ENCODE measurements around the gene GNAI2.
A peak's percentile ranks its signal among the peaks of the same experiment; 100 is the strongest.

GNAI2 gene

DNA sequence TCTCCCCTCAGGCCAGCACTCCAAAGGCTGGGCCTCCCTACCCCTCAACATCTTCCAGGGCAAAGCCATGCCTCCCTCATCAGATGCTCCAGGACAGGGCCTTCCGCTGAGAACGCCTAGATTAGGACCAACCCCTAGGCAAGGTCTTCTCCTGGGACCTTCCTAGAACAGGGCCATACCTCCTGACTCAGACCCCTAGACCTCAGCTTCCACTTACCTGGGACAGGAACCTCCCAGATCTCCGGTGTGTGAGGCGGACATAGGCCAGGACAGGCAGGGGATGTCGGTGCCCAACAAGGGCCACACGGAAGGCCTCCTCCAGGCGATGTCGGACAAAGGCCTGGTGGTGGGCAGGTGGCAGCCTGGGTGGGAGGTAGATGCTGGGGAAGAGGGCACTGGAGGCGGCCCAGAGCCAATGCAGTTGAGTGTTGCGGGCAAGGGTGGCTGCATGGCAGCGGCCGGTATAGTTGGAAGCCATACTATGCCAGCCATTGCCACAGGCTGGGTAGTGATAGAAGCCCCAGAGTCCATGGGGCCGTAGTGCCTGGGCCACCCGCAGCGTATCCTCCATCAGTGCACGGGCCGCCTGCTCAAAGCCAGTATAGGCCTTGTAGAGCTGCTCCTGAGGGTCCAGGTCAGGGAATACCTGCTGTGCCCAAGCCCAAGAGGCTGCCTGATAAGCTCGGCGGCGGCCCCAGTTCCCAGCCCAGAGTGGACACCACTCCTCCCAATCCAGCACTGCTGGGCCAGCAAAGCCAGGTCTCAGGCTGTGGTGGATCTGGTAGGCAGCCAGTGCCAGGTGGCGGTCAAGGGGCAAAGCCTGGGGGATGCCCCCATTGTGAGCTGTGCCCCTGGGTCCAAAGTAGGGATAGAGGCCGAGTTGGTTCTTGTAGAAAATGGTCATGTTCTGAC lies 58.7 kb downstream of the GNAI2 start:
- Histone ChIP-seq H3K4me1 (ENCODE audit: insufficient read depth, low read length) (peaks cover 1% of the 10 kb centered on the region; the same call in 1 of the 2 replicates), H3K9ac (ENCODE audit: low read depth, low read length) (no peak overlapping the region), H3K4me3 (ENCODE audit: low read length) (no peak overlapping the region), H3K9me3 (ENCODE audit: insufficient read depth, low read depth, low read length) (no peaks in the 10 kb centered on the region), H3K36me3 (ENCODE audit: insufficient read depth, low read length) (peaks cover 10% of the 10 kb centered on the region), H3K27ac (ENCODE audit: low read depth, low read length) (no peak overlapping the region), H3K27me3 (ENCODE audit: insufficient read depth, low read length) (no peaks in the 10 kb centered on the region)
- 94% methylated on average over 22 of the region's 22 CpGs for WGBS

DNA sequence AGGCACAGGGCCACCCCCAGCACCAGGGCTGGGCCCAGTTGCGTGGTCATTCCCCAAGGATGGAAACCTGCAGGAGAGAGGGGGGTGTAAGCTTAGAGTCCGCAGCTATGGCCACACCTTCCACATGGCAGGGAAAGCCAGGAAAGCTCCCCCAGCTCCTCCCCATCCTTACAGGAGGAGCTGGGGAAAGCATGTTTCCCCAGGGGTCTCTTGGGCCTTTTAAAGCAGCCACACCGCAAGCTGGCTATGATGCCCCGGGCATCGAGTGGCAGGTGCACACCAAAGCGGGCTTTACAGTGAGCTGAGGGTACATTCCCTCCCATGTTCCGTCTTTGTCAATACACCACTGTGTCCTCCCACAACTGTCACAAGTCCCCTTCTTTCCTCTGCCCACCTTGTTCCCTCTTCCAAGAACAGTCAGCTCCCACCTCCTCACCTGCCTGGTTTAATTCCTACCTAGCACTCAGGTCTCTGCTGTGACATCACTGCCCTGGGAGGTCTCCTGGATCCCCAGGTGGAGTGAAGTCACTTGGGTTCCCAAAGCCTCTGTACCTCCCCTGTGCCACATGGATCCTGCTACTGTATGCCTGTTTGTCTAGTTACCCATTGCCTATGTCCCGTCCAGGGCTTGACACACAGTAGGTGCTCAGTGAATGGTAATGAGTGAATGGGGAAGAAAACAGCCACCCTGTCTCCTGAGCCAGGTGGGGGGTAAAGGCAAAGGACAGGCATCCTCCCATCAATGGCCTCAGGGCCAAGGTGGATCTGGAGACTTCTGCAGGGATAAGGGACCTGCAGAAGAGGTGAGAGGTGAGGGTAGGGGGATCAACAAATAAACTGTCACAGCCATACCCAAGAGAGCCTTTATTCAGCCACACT lies 59.8 kb downstream of the GNAI2 start:
- Histone ChIP-seq H3K4me3 (ENCODE audit: low read length) (no peak overlapping the region), H3K27me3 (ENCODE audit: insufficient read depth, low read length) (no peaks in the 10 kb centered on the region), H3K9me3 (ENCODE audit: insufficient read depth, low read depth, low read length) (no peaks in the 10 kb centered on the region), H3K9ac (ENCODE audit: low read depth, low read length) (no peak overlapping the region), H3K4me1 (ENCODE audit: insufficient read depth, low read length) (peaks cover 5% of the 10 kb centered on the region; the same call in 1 of the 2 replicates), H3K27ac (ENCODE audit: low read depth, low read length) (no peak overlapping the region), H3K36me3 (ENCODE audit: insufficient read depth, low read length) (no peaks in the 10 kb centered on the region)
- 92% methylated on average over 8 of the region's 8 CpGs for WGBS

DNA sequence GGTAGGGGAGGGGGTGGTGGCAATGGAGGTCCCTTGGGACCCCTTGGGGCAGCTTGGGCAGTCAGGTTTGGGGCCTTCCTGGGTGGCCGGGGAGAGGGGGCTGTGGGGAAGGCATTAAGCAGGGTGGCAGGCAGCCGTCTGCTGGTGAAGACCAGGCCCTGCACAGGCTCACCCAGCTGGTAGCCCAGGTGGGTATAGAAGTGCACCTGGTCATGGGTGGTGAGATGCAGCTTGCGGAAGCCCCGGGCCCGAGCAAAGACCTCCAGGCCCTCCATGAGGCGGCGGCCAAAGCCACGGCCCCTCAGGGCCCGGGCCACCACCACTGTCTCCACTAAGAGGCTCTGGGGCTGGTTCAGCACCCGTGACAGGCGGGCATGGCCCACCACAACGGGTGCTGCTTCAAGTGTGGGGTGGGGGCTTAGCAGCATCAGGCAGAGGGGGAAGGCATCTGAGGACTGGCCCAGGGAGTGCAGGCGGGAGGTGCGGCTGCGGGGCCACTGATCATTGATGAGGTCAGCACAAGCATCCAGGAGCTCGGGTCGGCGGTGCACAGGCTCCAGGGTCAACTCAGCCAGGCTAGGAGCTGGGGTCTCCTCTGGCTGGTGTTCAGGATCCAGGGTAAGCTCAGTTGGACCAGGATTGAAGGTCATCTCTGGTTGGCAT lies 60.8 kb downstream of the GNAI2 start:
- no peaks in the 10 kb centered on the region for H3K27me3 ChIP-seq (ENCODE audit: insufficient read depth, low read length)
- no peak overlapping the region for H3K9ac ChIP-seq (ENCODE audit: low read depth, low read length)
- H3K4me3 ChIP-seq (ENCODE audit: low read length): no peak overlapping the region
- H3K9me3 ChIP-seq (ENCODE audit: insufficient read depth, low read depth, low read length): no peaks in the 10 kb centered on the region
- peaks cover 5% of the 10 kb centered on the region; the same call in 1 of the 2 replicates for H3K4me1 ChIP-seq (ENCODE audit: insufficient read depth, low read length)
- no peak overlapping the region for H3K27ac ChIP-seq (ENCODE audit: low read depth, low read length)
- H3K36me3 ChIP-seq (ENCODE audit: insufficient read depth, low read length): no peaks in the 10 kb centered on the region
- WGBS: 93% methylated on average over 18 of the region's 18 CpGs

DNA sequence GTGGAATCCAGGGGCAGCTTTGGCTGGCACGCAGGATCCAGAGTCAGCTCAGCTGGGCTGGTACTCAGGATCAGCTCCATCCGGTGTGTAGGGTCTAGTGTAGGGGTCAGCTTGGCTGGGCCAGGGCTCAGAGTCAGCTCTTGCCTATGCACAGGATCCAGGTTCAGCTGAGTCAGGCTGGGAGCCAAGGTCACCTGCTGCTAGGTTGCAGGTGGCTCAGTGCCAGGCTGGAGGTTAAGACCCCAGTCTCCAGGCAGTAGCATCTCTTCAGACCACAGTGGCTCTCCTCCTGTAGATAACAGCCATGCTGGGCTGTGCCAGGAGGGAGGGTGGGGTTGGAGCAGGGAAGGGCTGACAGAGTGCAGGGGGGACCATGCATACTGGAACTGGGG lies 61.4 kb downstream of the GNAI2 start:
- Histone ChIP-seq H3K4me3 (ENCODE audit: low read length) (no peak overlapping the region), H3K4me1 (ENCODE audit: insufficient read depth, low read length) (peaks cover 5% of the 10 kb centered on the region; the same call in 1 of the 2 replicates), H3K36me3 (ENCODE audit: insufficient read depth, low read length) (no peaks in the 10 kb centered on the region)

DNA sequence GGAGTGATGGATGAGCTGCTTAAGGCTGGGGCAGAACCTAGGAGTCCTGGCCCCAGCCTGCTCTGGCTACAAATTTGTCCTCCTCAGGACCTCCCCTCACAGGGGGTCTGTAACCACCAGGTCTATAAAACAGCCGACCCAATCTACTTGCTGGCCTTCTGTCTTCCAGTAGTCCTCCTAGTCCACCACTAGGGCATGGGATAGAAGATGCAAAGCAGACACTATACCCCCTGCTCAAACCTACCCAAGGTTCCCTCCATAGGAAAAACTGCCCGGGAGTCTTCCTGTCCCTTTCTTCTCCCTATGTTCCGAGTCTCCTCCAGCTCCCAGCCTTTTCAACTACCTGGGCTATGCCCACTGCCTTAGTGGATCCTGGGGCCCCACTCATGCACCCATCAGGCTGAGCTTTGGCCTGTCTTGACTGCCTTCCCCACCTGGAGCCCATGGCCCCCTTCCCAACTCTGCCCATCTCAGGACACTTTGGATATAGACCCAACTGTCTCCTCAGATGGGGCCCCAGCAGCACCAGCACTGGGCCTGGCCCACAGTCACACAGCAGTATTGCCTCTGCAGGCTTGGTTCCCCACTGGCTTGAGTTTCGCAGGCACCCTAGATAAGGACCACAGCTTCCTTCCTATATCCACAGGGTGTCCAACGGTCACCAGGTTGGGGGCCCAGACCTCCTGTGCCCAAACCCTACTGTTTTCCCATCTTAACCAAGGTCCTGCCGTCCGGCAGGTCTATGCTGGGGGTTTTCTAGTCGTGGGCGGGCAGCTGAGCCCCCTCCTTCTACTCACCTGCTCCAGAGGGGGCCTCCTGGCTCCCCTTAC lies 62.1 kb downstream of the GNAI2 start:
- 66% methylated on average over 9 of the region's 9 CpGs for WGBS
- Histone ChIP-seq H3K27ac (ENCODE audit: low read depth, low read length) (no peak overlapping the region), H3K9ac (ENCODE audit: low read depth, low read length) (no peak overlapping the region), H3K36me3 (ENCODE audit: insufficient read depth, low read length) (no peaks in the 10 kb centered on the region), H3K9me3 (ENCODE audit: insufficient read depth, low read depth, low read length) (no peaks in the 10 kb centered on the region), H3K27me3 (ENCODE audit: insufficient read depth, low read length) (no peaks in the 10 kb centered on the region), H3K4me3 (ENCODE audit: low read length) (peak overlapping the region; percentile 91), H3K4me1 (ENCODE audit: insufficient read depth, low read length) (peaks cover 6% of the 10 kb centered on the region; the same call in 1 of the 2 replicates)

More for the DNA sequence above, 61.4 kb downstream of the GNAI2 start:
- no peak overlapping the region for H3K9ac ChIP-seq (ENCODE audit: low read depth, low read length)
- H3K9me3 ChIP-seq (ENCODE audit: insufficient read depth, low read depth, low read length): no peaks in the 10 kb centered on the region
- H3K27me3 ChIP-seq (ENCODE audit: insufficient read depth, low read length): no peaks in the 10 kb centered on the region
- H3K27ac ChIP-seq (ENCODE audit: low read depth, low read length): no peak overlapping the region
- WGBS: 96% methylated on average over 2 of the region's 2 CpGs

DNA sequence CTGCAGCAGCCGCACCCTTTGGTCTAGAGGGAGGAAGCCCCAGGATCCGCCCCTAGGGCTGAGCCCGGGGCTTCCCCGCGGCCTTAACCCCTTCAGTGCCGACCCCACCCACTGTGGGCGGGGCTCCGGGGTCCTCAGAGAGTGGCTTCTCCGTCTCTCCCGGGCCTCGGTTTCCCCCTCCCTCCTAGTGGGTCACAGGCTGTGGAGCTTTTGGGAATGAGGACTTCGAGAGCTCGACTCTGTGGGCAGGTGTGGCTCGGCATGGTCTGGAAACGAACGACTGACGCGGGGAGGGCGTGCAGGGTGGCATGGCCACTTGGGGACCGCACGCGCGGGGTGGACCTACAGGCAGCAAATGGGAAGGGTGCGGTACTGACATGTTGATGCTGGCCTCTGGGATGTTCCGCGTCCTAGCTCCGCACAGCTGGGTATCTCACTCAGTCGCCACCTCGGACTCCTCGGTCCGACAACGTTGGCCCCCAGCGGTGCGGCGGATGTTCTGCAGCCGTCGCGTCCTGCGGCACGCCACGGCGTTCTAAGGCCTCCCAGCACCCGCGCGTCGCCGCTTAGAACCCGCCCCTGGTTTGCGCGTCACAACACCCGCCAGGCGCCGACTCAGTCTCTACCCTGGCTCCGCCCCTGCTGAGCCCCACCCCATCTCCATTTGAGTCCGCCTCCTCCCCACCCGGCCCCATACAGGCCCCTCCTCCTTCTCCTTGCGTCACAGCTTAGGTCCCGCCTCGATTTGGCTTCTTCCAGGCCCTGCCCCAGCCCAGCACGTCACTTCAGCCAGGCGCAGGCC lies 63.0 kb downstream of the GNAI2 start, which contains the start of the genes HYAL3 and NAA80:
Gene HYAL3, minus strand, starts transcription at position 570 of the 802 bp plus-strand sequence. CDS start 3,803 bp downstream, outside the sequence.
Gene NAA80, minus strand, starts transcription at position 570 of the 802 bp plus-strand sequence. CDS start 1,942 bp downstream, outside the sequence.
- no peaks in the 10 kb centered on the region for H3K27me3 ChIP-seq (ENCODE audit: insufficient read depth, low read length)
- H3K9ac ChIP-seq (ENCODE audit: low read depth, low read length): peak within 1 kb of the TSS; percentile 73
- H3K27ac ChIP-seq (ENCODE audit: low read depth, low read length): peak within 1 kb of the TSS; percentile 63; the same call in 1 of the 2 replicates
- H3K4me1 ChIP-seq (ENCODE audit: insufficient read depth, low read length): peaks cover 12% of the 10 kb centered on the region; the same call in 1 of the 2 replicates
- under 1% methylated on average over 61 of the region's 61 CpGs for WGBS
- H3K36me3 ChIP-seq (ENCODE audit: insufficient read depth, low read length): no peaks in the 10 kb centered on the region
- H3K4me3 ChIP-seq (ENCODE audit: low read length): peak within 1 kb of the TSS; percentile 91
- H3K9me3 ChIP-seq (ENCODE audit: insufficient read depth, low read depth, low read length): no peaks in the 10 kb centered on the region

DNA sequence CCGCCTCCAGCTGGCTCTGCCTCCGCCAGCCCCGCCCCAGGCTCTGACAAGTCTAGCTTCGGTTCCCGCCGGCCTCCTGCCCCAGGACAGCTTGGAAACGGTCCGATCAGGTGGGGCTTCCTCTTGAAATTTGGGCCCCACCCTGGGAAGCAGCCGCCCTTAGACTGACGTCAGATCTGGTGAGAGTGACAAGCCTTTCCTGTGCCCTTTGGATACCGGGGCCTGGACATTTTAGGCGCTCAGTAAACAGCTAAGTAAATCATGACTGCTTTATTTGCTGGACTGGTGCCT lies 63.6 kb downstream of the GNAI2 start:
- Histone ChIP-seq H3K9me3 (ENCODE audit: insufficient read depth, low read depth, low read length) (no peaks in the 10 kb centered on the region), H3K4me3 (ENCODE audit: low read length) (peak overlapping the region; percentile 50), H3K27me3 (ENCODE audit: insufficient read depth, low read length) (no peaks in the 10 kb centered on the region), H3K27ac (ENCODE audit: low read depth, low read length) (peak overlapping the region; percentile 15; the same call in 1 of the 2 replicates), H3K36me3 (ENCODE audit: insufficient read depth, low read length) (no peaks in the 10 kb centered on the region), H3K9ac (ENCODE audit: low read depth, low read length) (peak overlapping the region; percentile 34; the same call in 1 of the 2 replicates), H3K4me1 (ENCODE audit: insufficient read depth, low read length) (peaks cover 12% of the 10 kb centered on the region; the same call in 1 of the 2 replicates)
- 5% methylated on average over 12 of the region's 12 CpGs for WGBS

DNA sequence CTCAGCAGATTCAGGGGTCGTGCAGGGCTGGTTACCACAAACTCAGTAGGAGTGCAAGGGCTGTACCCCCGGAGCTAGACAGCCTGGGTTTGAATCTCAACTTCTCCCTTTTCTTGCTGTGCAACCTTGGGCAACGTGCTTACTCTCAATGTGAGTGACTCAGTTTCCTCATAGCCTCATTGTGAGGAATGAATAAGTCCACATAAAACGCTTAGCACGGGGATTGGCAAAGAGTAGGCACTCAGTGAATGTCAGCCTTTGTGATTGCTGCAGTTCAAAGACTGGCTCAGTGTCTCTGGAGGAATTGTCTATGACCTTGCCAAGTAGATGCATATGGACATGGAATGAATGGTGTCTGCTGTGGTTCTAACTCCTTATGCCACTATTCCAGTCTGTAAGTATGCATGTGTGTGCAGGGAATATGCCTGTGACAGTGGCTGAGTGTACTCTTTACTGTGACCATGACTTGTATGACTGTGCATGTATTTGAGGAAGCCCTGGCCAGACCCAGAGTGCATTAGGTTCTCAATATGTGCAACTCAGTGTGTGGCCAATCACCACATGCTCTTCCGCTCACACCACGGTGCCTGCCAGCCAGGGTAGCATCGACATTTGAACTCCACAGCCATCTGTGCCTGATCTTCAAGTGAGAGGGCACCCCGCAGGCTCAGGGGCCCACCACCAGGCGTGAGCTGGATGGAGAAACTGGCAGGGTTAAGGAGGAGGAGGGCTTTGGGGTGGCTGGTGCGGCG lies 64.1 kb downstream of the GNAI2 start:
- WGBS: 75% methylated on average over 12 of the region's 12 CpGs

DNA sequence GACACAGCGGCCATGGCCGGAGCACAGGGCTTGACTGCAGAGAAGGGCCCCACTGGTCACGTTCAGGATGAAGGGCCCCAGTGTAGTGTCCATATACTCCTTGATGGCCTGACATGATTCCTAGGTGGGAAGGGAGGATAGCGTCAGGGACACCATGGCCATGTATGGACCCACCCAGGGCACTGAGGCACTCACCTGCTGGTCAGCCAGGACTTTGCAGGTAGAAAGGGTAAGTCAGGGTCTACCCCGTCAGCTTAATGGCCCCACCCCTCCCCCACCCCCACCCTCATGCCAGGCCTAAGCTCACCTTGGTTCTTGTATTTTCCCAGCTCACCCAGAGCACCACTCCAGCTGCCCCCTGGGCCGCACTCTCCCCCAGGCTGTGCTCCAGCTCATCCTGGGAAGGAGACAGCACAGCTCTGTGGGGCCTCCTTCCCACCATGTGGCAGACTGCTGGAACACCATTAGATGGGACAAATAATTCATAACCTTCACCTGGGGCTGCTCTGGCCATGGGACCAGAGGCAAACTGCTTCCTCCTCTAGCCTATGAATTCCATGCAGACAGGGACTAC lies 64.8 kb downstream of the GNAI2 start:
- WGBS: 86% methylated on average over 6 of the region's 6 CpGs
- Histone ChIP-seq H3K36me3 (ENCODE audit: insufficient read depth, low read length) (no peaks in the 10 kb centered on the region), H3K27ac (ENCODE audit: low read depth, low read length) (no peak overlapping the region), H3K27me3 (ENCODE audit: insufficient read depth, low read length) (no peaks in the 10 kb centered on the region), H3K9me3 (ENCODE audit: insufficient read depth, low read depth, low read length) (no peaks in the 10 kb centered on the region), H3K9ac (ENCODE audit: low read depth, low read length) (no peak overlapping the region), H3K4me3 (ENCODE audit: low read length) (no peak overlapping the region), H3K4me1 (ENCODE audit: insufficient read depth, low read length) (peaks cover 12% of the 10 kb centered on the region; the same call in 1 of the 2 replicates)

More for the DNA sequence above, 64.1 kb downstream of the GNAI2 start:
- no peaks in the 10 kb centered on the region for H3K27me3 ChIP-seq (ENCODE audit: insufficient read depth, low read length)
- H3K9ac ChIP-seq (ENCODE audit: low read depth, low read length): peak overlapping the region; percentile 34; the same call in 1 of the 2 replicates
- H3K4me3 ChIP-seq (ENCODE audit: low read length): peak overlapping the region; percentile 50
- peaks cover 12% of the 10 kb centered on the region; the same call in 1 of the 2 replicates for H3K4me1 ChIP-seq (ENCODE audit: insufficient read depth, low read length)
- no peaks in the 10 kb centered on the region for H3K36me3 ChIP-seq (ENCODE audit: insufficient read depth, low read length)
- peak overlapping the region; percentile 15; the same call in 1 of the 2 replicates for H3K27ac ChIP-seq (ENCODE audit: low read depth, low read length)
- H3K9me3 ChIP-seq (ENCODE audit: insufficient read depth, low read depth, low read length): no peaks in the 10 kb centered on the region

Measured in HUES64 (cell line).